Cardiac fibroblast (primary cell): Measurements from ENCODE around the gene HK1.
A peak's percentile ranks its signal among the peaks of the same experiment; 100 is the strongest.

Source experiments
- DNase-seq, 2 donors: peaks; one replicate each; pipeline versions ENCODE4 v3.0.0 to v3.0.0-alpha.2; 2010; ENCODE audit warnings: low read depth in 2 of 2
- H3K4me3 ChIP-seq, 2 donors: replicated peaks in 1 of 2; 1 replicate in 1 of 2; 2 replicates in 1 of 2; pipeline ENCODE4 v1.5.1; 2011; ENCODE audit warnings: low read depth in 2 of 2, low read length in 2 of 2, mild to moderate bottlenecking in 2 of 2, moderate library complexity in 1 of 2
- CTCF ChIP-seq: IDR thresholded peaks from one replicate; pipeline ENCODE4 v1.5.1; 2011; ENCODE audit warnings: low read depth, mild to moderate bottlenecking, low read length, inconsistent platforms

The HK1 gene

DNA sequence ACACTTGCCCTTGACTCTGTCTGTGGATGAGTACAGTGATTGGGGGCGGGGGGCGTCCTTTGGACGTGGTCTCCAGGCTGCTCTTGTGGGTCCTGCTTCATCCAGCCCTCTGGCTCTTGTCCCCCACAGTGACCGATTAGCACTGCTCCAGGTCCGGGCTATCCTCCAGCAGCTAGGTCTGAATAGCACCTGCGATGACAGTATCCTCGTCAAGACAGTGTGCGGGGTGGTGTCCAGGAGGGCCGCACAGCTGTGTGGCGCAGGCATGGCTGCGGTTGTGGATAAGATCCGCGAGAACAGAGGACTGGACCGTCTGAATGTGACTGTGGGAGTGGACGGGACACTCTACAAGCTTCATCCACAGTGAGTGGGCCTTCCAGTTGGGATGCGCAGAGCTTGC lies 120.2 kb downstream of the HK1 start:
- no peak overlapping the region for H3K4me3 ChIP-seq
- no peak for DNase-seq
- no peak for TF ChIP-seq CTCF

GRCh38 chr10:69400936-69401335 lies 122.6 kb downstream of the HK1 start:
- no peak for TF ChIP-seq CTCF
- H3K4me3 ChIP-seq = no peak overlapping the region
- DNase-seq = no peak

GRCh38 chr10:69401416-69401815 lies 123.1 kb downstream of the HK1 start:
- no peak for DNase-seq
- no peak for TF ChIP-seq CTCF
- H3K4me3 ChIP-seq = no peak overlapping the region

DNA sequence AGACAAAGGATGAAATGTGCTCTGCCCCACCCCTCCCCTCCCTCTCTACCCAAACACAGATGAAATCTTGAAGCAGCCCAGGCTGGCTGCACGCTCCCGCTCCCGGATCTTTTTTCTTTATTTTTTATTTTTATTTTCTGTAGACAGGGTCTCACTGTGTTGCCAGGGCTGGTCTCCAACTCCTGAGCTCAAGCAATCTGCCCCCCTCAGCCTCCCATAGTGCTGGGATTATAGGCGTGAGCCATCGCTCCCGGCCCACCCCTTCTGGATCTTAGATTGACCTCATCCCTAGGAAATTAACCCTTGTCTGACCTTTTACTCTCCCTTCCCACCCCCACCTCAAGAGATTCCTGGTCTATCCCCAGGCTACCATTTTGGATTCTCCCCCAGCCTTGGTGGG lies 124.1 kb downstream of the HK1 start:
- no peak for DNase-seq

GRCh38 chr10:69403066-69403465 lies 124.8 kb downstream of the HK1 start:
- no peak for TF ChIP-seq CTCF
- no peak for DNase-seq
- no peak overlapping the region for H3K4me3 ChIP-seq

More for the DNA sequence above, 124.1 kb downstream of the HK1 start:
- no peak for TF ChIP-seq CTCF
- H3K4me3 ChIP-seq = no peak overlapping the region

GRCh38 chr10:69403519-69403918 lies 125.2 kb downstream of the HK1 start:
- no peak overlapping the region for H3K4me3 ChIP-seq
- no peak for TF ChIP-seq CTCF

GRCh38 chr10:69404786-69405185 lies 126.5 kb downstream of the HK1 start:
- DNase-seq = no peak
- no peak for TF ChIP-seq CTCF
- no peak overlapping the region for H3K4me3 ChIP-seq

More at GRCh38 chr10:69403519-69403918, 125.2 kb downstream of the HK1 start:
- DNase-seq = peak; percentile 93
